Activated CD8-positive, alpha-beta memory T cell treated with anti-CD3 and anti-CD28 coated beads, Interleukin-2, amount 50 U/mL, for 4 hours (primary cell): Measurements from ENCODE around the gene PGA4.
A peak's percentile ranks its signal among the peaks of the same experiment; 100 is the strongest.
"Not testable (repeated sequence)": the region's sequence is repeated elsewhere in the genome, so short reads cannot be mapped to it uniquely, and the experiment has no call there.

ENCODE experiments used
- DNase-seq: peaks from one replicate; pipeline ENCODE4 v3.0.0-alpha.2; 2020

The PGA4 gene

GRCh38 chr11:61222047-61222446 is at the start of gene PGA4:
Gene PGA4 (plus strand): TSS chr11:61222347. CDS start chr11:61222401, 54 bp downstream.
- not testable (repeated sequence) for DNase-seq

GRCh38 chr11:61172356-61172755 is 49.8 kb upstream of the PGA4 start:
- DNase-seq, result no peak

- no peak for DNase-seq
Observed at GRCh38 chr11:61172888-61173287, 49.3 kb upstream of the PGA4 start.

- DNase-seq, result no peak
Observed at GRCh38 chr11:61173456-61173855, 48.7 kb upstream of the PGA4 start.

GRCh38 chr11:61174273-61174672 is 47.9 kb upstream of the PGA4 start:
- DNase-seq, result no peak

GRCh38 chr11:61174949-61175348 is 47.2 kb upstream of the PGA4 start:
- no peak for DNase-seq

- no peak for DNase-seq
Observed at GRCh38 chr11:61176446-61176845, 45.7 kb upstream of the PGA4 start.

GRCh38 chr11:61180205-61180604 is 41.9 kb upstream of the PGA4 start:
- not testable (repeated sequence) for DNase-seq

- DNase-seq, result no peak
Observed at GRCh38 chr11:61181489-61181888, 40.7 kb upstream of the PGA4 start.

GRCh38 chr11:61183645-61184044 is 38.5 kb upstream of the PGA4 start:
- DNase-seq, result no peak

- DNase-seq, result no peak
Observed at GRCh38 chr11:61186504-61186903, 35.6 kb upstream of the PGA4 start.

GRCh38 chr11:61187505-61188130 is 34.5 kb upstream of the PGA4 start:
- peak; percentile 87 for DNase-seq

- DNase-seq, result no peak
Observed at GRCh38 chr11:61189933-61190332, 32.2 kb upstream of the PGA4 start.

GRCh38 chr11:61193596-61193995 is 28.6 kb upstream of the PGA4 start:
- no peak for DNase-seq

GRCh38 chr11:61194169-61194671 is 27.9 kb upstream of the PGA4 start:
- no peak for DNase-seq

- DNase-seq, result no peak
Observed at GRCh38 chr11:61194981-61195695, 27.0 kb upstream of the PGA4 start.

- DNase-seq, result no peak
Observed at GRCh38 chr11:61195719-61196118, 26.4 kb upstream of the PGA4 start.

- no peak for DNase-seq
Observed at GRCh38 chr11:61198361-61198760, 23.8 kb upstream of the PGA4 start.

- no peak for DNase-seq
Observed at GRCh38 chr11:61198948-61199523, 23.1 kb upstream of the PGA4 start.

- no peak for DNase-seq
Observed at GRCh38 chr11:61201476-61201875, 20.7 kb upstream of the PGA4 start.

- DNase-seq, result not testable (repeated sequence)
Observed at GRCh38 chr11:61202950-61203746, 19.0 kb upstream of the PGA4 start, which contains the start of gene PGA3. Gene PGA3 (plus strand): TSS chr11:61203515. CDS start chr11:61203565, 50 bp downstream.

- not testable (repeated sequence) for DNase-seq
Observed at GRCh38 chr11:61203873-61204272, 18.3 kb upstream of the PGA4 start.

- not testable (repeated sequence) for DNase-seq
Observed at GRCh38 chr11:61204502-61205059, 17.6 kb upstream of the PGA4 start.
